Measurements from ENCODE around the gene P3H3.

Gene P3H3

GRCh38 chr12:6829536-6830220, 1.5 kb downstream of the P3H3 start:
- Histone ChIP-seq H3K27ac (ENCODE audit: extremely low read depth, low read depth, low read length) (peak overlapping the region; percentile 86; the same call in 1 of the 2 replicates), H3K4me1 (ENCODE audit: control insufficient read depth, insufficient read depth, low read length) (no peaks in the 10 kb centered on the region), H3K36me3 (ENCODE audit: control insufficient read depth in 2 of 2, insufficient read depth in 1 of 2, low read length in 2 of 2) (peaks cover 7 to 44% of the 10 kb centered on the region in 2 experiments), H3K4me3 (ENCODE audit: low read depth, low read length) (peak overlapping the region; percentile 47), H3K9me3 (ENCODE audit: control insufficient read depth, insufficient read depth, low read depth, low read length) (no peaks in the 10 kb centered on the region)
- CTCF ChIA-PET, result interaction anchor here (0.6 to 3.0 kb wide), 5 partner anchors 42 to 116 kb away, joined by 3 to 10 read pairs (median 3); partner anchors contain the start of gene MLF2
- POLR2A ChIA-PET, result interaction anchor here (0.8 to 6.0 kb wide), 12 partner anchors 9 to 77 kb away, joined by 3 to 55 read pairs (median 4); partner anchors contain the start of genes CDCA3, MLF2, PTMS and SPSB2
- TF ChIP-seq KLF8 (tag by site-specific recombination; IDR thresholded peaks at IDR 0.05), result no peak
- TF ChIP-seq ZNF501 (tag by site-specific recombination; IDR thresholded peaks at IDR 0.05), result no peak
- TF ChIP-seq GLIS2 (tag by site-specific recombination; IDR thresholded peaks at IDR 0.05), result peak; percentile 43
- 0 out of 2 replicates have a peak, but pooled peaks have one; percentile 44 for TF ChIP-seq ZEB2 (tag by site-specific recombination; IDR thresholded peaks at IDR 0.05)
- TF ChIP-seq ZNF843 (tag by site-specific recombination; IDR thresholded peaks at IDR 0.05), result no peak
- peak; percentile 10 for TF ChIP-seq GLIS1 (tag by site-specific recombination; IDR thresholded peaks at IDR 0.05)
- TF ChIP-seq ZNF785 (tag by site-specific recombination; IDR thresholded peaks at IDR 0.05), result no peak
- TF ChIP-seq OSR2 (tag by site-specific recombination; IDR thresholded peaks at IDR 0.05), result no peak
- TF ChIP-seq ZNF830 (tag by site-specific recombination; IDR thresholded peaks at IDR 0.05; ENCODE audit: low read depth), result no peak
- TF ChIP-seq ZNF585B (tag by site-specific recombination; IDR thresholded peaks at IDR 0.05), result peak; percentile 76
- no peak; the same call in 1 of the 2 replicates for TF ChIP-seq ZNF133 (tag by site-specific recombination; IDR thresholded peaks at IDR 0.05)
- TF ChIP-seq MZF1 (tag by site-specific recombination; IDR thresholded peaks at IDR 0.05; ENCODE audit: borderline replicate concordance), result peak; percentile 92
- TF ChIP-seq ZSCAN30 (tag by site-specific recombination; IDR thresholded peaks at IDR 0.05), result peak; percentile 65; the same call in 1 of the 2 replicates
- no peak for TF ChIP-seq ZBTB20 (tag by site-specific recombination; IDR thresholded peaks at IDR 0.05)
- TF ChIP-seq ZBTB48 (tag by site-specific recombination; IDR thresholded peaks at IDR 0.05), result 0 out of 2 replicates have a peak, but pooled peaks have one; percentile 41
- TF ChIP-seq ZNF626 (tag by site-specific recombination; IDR thresholded peaks at IDR 0.05), result no peak
- TF ChIP-seq ZFP37 (tag by site-specific recombination; IDR thresholded peaks at IDR 0.05), result no peak
- no peak for TF ChIP-seq AEBP2 (tag by site-specific recombination; IDR thresholded peaks at IDR 0.05; ENCODE audit: borderline replicate concordance)
- TF ChIP-seq CTCF (tag by site-specific recombination; IDR thresholded peaks at IDR 0.05), result peak; percentile 63; the same call in 1 of the 2 replicates
- no peak; the same call in 1 of the 2 replicates for TF ChIP-seq ZNF423 (tag by site-specific recombination; IDR thresholded peaks at IDR 0.05)
- TF ChIP-seq ZBTB1 (tag by site-specific recombination; IDR thresholded peaks at IDR 0.05), result no peak
- no peak for TF ChIP-seq ZNF398 (tag by site-specific recombination; IDR thresholded peaks at IDR 0.05)
- no peak for TF ChIP-seq TRIM28 (IDR thresholded peaks at IDR 0.05; ENCODE audit: borderline replicate concordance, low read length)
- no peak for TF ChIP-seq SCRT1 (tag by site-specific recombination; IDR thresholded peaks at IDR 0.05; ENCODE audit: borderline replicate concordance)
- no peak for TF ChIP-seq PRDM4 (tag by site-specific recombination; IDR thresholded peaks at IDR 0.05)
- no peak for TF ChIP-seq ZNF335 (tag by site-specific recombination; conservative IDR thresholded peaks at IDR 0.05)
